Lower leg skin (tissue), 3 donors: ENCODE measurements around the gene MCM10.

ENCODE experiments used
- CTCF ChIP-seq, 3 donors: fragments of 450-650 bp; IDR thresholded peaks; one replicate each; pipeline ENCODE4 v1.5.1; 2016; ENCODE audit warnings: antibody characterized with exemption in 3 of 3, mild to moderate bottlenecking in 3 of 3, moderate library complexity in 2 of 3
- POLR2A ChIP-seq, 2 donors: fragments of 450-650 bp; IDR thresholded peaks; one replicate each; pipeline ENCODE4 v1.6.1; 2016 to 2017; ENCODE audit warnings: antibody characterized with exemption in 2 of 2, mild to moderate bottlenecking in 1 of 2, moderate library complexity in 1 of 2

GRCh38 chr10:13163859-13164258 lies 2.5 kb downstream of the MCM10 start:
- TF ChIP-seq CTCF (IDR thresholded peaks at IDR 0.05) = no peak
- TF ChIP-seq POLR2A (IDR thresholded peaks at IDR 0.05) = no peak
